Panc1 (cell line): ENCODE data around the gene TADA3. TPM values are rescaled to one million over a fixed set of nuclear protein-coding genes. Genes with fewer than 3 reads are reported as not detected.

Source experiments
- ATAC-seq: fragments of 200-7000 bp; cut with Tn5 transposase; 2 replicates; pipeline ENCODE4 v1.9.1; 2020; ENCODE audit warnings: mild to moderate bottlenecking, moderate library complexity
- BruUV-seq: library from RNA; stranded (reverse); fragments of 400-500 nt; replicated peaks from 2 replicates; lab custom pipeline; 2021; lab: Mats Ljungman, UMichigan
- CTCF ChIA-PET: fragments of 300-600 bp; sonication (Branson Sonifier 250); formaldehyde crosslinking; loops from one replicate; lab custom pipeline; 2022; ENCODE audit warnings: antibody characterized with exemption; lab: Charles Lee
- POLR2A ChIA-PET: fragments of 300-600 bp; sonication (Branson Sonifier 250); formaldehyde crosslinking; loops from one replicate; lab custom pipeline; 2022; ENCODE audit warnings: antibody characterized with exemption; lab: Charles Lee
- DNase-seq: peaks from one replicate; pipeline ENCODE4 v3.0.0-alpha.2; 2010; ENCODE audit warnings: low read depth, low spot score
- H3K27ac ChIP-seq: 2 replicates; pipeline ENCODE4 v1.5.1; 2011; ENCODE audit warnings: mild to moderate bottlenecking, low read length, inconsistent platforms
- H3K27me3 ChIP-seq: fragments of 200-500 bp; sonication (Bioruptor generic); 2 replicates; pipeline ENCODE4 v1.6.0; 2014; ENCODE audit warnings: low read length, inconsistent platforms; ENCODE audit not compliant: control insufficient read depth, insufficient read depth
- H3K36me3 ChIP-seq: fragments of 200-500 bp; sonication (Bioruptor generic); 2 replicates; pipeline ENCODE4 v1.5.1; 2014; ENCODE audit warnings: inconsistent platforms, mild to moderate bottlenecking, low read length, moderate library complexity; ENCODE audit not compliant: control insufficient read depth, insufficient read depth
- H3K4me1 ChIP-seq: 2 replicates; pipeline ENCODE4 v1.5.1; 2011; ENCODE audit warnings: inconsistent platforms, mild to moderate bottlenecking, low read length, moderate library complexity; ENCODE audit not compliant: control insufficient read depth, insufficient read depth
- H3K4me3 ChIP-seq, 2 experiments: 2 replicates each; pipeline ENCODE4 v1.5.1; 2011 to 2012; ENCODE audit warnings: low read depth in 2 of 2, low read length in 2 of 2, mild to moderate bottlenecking in 2 of 2, inconsistent platforms in 1 of 2, moderate library complexity in 1 of 2
- H3K9me3 ChIP-seq: fragments of 200-500 bp; sonication (Bioruptor generic); 2 replicates; pipeline ENCODE4 v1.5.1; 2014; ENCODE audit warnings: low read depth, mild to moderate bottlenecking, inconsistent platforms, low read length, moderate library complexity; ENCODE audit not compliant: control insufficient read depth, insufficient read depth
- CTCF ChIP-seq: fragments of 450-650 bp; IDR thresholded peaks from 2 replicates; pipeline ENCODE4 v1.5.1; 2017; ENCODE audit warnings: mild to moderate bottlenecking
- POLR2AphosphoS5 ChIP-seq: IDR thresholded peaks from 2 replicates; pipeline ENCODE4 v1.6.1; 2012; ENCODE audit warnings: mild to moderate bottlenecking, low read depth, low read length, moderate library complexity
- SIN3A ChIP-seq: IDR thresholded peaks from 2 replicates; pipeline ENCODE4 v1.6.1; 2012; ENCODE audit warnings: low read depth, mild to moderate bottlenecking, low read length, moderate library complexity, borderline replicate concordance; ENCODE audit not compliant: insufficient read depth
- TCF7L2 ChIP-seq: IDR thresholded peaks from 2 replicates; pipeline ENCODE4 v1.6.1; 2011; ENCODE audit warnings: mild to moderate bottlenecking, low read depth, low read length, inconsistent platforms
- in situ Hi-C: cut with HindIII; loops from 2 replicates; pipeline ENCODE4 v1.10.0; 2016; ENCODE audit warnings: low sequenced_read_pairs, low pct_unique_long_range_greater_than_20kb
- intact Hi-C: fragments of 100-400 bp; cut with micrococcal nuclease; formaldehyde crosslinking; loops from one replicate; pipeline ENCODE4 v1.10.0; 2022; ENCODE audit not compliant: unreplicated experiment
- total RNA-seq: library from RNA; stranded (reverse); gene quantifications from one replicate; pipeline ENCODE4 v1.2.1, GENCODE V29; 2021; ENCODE audit not compliant: unreplicated experiment
- TF ChIP-seq, protein P1 (sequence below), 2 experiments: IDR thresholded peaks; 2 replicates each; pipeline ENCODE4 v1.6.1; 2011 to 2012; ENCODE audit warnings: low read depth in 2 of 2, control low read depth in 1 of 2, low read length in 1 of 2, mild to moderate bottlenecking in 1 of 2, moderate library complexity in 1 of 2; ENCODE audit not compliant: insufficient read depth in 1 of 2

The TADA3 gene
- total RNA-seq, 1 experiment from 2014 or later: 61.3 TPM

GRCh38 chr3:9745521-9745920 lies 46.8 kb downstream of the TADA3 start:
- no peaks in the 10 kb centered on the region for H3K9me3 ChIP-seq
- H3K4me1 ChIP-seq: no peaks in the 10 kb centered on the region
- H3K4me3 ChIP-seq: no peak overlapping the region
- ChIA-PET CTCF (no interaction called here), POLR2A (no interaction called here)
- no peaks in the 10 kb centered on the region for H3K27me3 ChIP-seq
- BruUV-seq: no TSS peak
- TF ChIP-seq, protein P1, sequence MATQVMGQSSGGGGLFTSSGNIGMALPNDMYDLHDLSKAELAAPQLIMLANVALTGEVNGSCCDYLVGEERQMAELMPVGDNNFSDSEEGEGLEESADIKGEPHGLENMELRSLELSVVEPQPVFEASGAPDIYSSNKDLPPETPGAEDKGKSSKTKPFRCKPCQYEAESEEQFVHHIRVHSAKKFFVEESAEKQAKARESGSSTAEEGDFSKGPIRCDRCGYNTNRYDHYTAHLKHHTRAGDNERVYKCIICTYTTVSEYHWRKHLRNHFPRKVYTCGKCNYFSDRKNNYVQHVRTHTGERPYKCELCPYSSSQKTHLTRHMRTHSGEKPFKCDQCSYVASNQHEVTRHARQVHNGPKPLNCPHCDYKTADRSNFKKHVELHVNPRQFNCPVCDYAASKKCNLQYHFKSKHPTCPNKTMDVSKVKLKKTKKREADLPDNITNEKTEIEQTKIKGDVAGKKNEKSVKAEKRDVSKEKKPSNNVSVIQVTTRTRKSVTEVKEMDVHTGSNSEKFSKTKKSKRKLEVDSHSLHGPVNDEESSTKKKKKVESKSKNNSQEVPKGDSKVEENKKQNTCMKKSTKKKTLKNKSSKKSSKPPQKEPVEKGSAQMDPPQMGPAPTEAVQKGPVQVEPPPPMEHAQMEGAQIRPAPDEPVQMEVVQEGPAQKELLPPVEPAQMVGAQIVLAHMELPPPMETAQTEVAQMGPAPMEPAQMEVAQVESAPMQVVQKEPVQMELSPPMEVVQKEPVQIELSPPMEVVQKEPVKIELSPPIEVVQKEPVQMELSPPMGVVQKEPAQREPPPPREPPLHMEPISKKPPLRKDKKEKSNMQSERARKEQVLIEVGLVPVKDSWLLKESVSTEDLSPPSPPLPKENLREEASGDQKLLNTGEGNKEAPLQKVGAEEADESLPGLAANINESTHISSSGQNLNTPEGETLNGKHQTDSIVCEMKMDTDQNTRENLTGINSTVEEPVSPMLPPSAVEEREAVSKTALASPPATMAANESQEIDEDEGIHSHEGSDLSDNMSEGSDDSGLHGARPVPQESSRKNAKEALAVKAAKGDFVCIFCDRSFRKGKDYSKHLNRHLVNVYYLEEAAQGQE (IDR thresholded peaks at IDR 0.05; ENCODE audit: insufficient read depth in 1 of 2, low read depth in 2 of 2, low read length in 1 of 2): no peak
- no peak for TF ChIP-seq TCF7L2
- no peak for TF ChIP-seq CTCF
- TF ChIP-seq POLR2AphosphoS5: no peak
- TF ChIP-seq SIN3A: no peak
- ATAC-seq (no peak), DNase-seq (no peak)
- intact Hi-C loops (no loop called here), in situ Hi-C loops (no loop called here)
- no peak overlapping the region for H3K27ac ChIP-seq
- peaks cover 7% of the 10 kb centered on the region for H3K36me3 ChIP-seq

- CTCF ChIA-PET: no interaction called here
- in situ Hi-C loops (no loop called here), intact Hi-C loops (no loop called here)
Measured at GRCh38 chr3:9744162-9744561, 48.1 kb downstream of the TADA3 start.

GRCh38 chr3:9743548-9743947 lies 48.7 kb downstream of the TADA3 start:
- H3K4me1 ChIP-seq: no peaks in the 10 kb centered on the region
- DNase-seq: no peak
- peaks cover 5% of the 10 kb centered on the region for H3K36me3 ChIP-seq
- no peak overlapping the region for H3K4me3 ChIP-seq
- intact Hi-C loops: no loop called here
- no TSS peak for BruUV-seq
- ChIA-PET CTCF (no interaction called here), POLR2A (no interaction called here)
- no peak overlapping the region for H3K27ac ChIP-seq
- no peaks in the 10 kb centered on the region for H3K27me3 ChIP-seq
- in situ Hi-C loops: no loop called here
- ATAC-seq: no peak
- no peak for TF ChIP-seq POLR2AphosphoS5
- TF ChIP-seq CTCF: no peak
- TF ChIP-seq, protein P1 (IDR thresholded peaks at IDR 0.05; ENCODE audit: insufficient read depth in 1 of 2, low read depth in 2 of 2, low read length in 1 of 2): no peak
- no peak for TF ChIP-seq TCF7L2
- no peak for TF ChIP-seq SIN3A
- no peaks in the 10 kb centered on the region for H3K9me3 ChIP-seq

More at GRCh38 chr3:9744162-9744561, 48.1 kb downstream of the TADA3 start:
- Histone ChIP-seq H3K9me3 (no peaks in the 10 kb centered on the region), H3K36me3 (peaks cover 5% of the 10 kb centered on the region), H3K27me3 (no peaks in the 10 kb centered on the region), H3K4me1 (no peaks in the 10 kb centered on the region), H3K27ac (no peak overlapping the region), H3K4me3 (no peak overlapping the region)
- DNase-seq (no peak), ATAC-seq (no peak)
- no peak for TF ChIP-seq SIN3A
- no peak for TF ChIP-seq TCF7L2
- POLR2A ChIA-PET: no interaction called here
- no TSS peak for BruUV-seq
